ENCODE results near the gene RAD51B.
"Not testable (repeated sequence)": the region's sequence is repeated elsewhere in the genome, so short reads cannot be mapped to it uniquely, and the experiment has no call there.

Gene RAD51B

GRCh38 chr14:68219407-68219806 lies 399.8 kb downstream of the RAD51B start:
- FAIRE-seq: no peak

- not testable (repeated sequence) for FAIRE-seq
Measured at GRCh38 chr14:68221046-68221445, 401.5 kb downstream of the RAD51B start.

- FAIRE-seq: no peak
Measured at GRCh38 chr14:68222154-68222553, 402.6 kb downstream of the RAD51B start.

- FAIRE-seq: no peak
Measured at GRCh38 chr14:68222726-68223125, 403.1 kb downstream of the RAD51B start.

- FAIRE-seq: no peak
Measured at GRCh38 chr14:68223631-68224030, 404.1 kb downstream of the RAD51B start.

GRCh38 chr14:68225321-68225720 lies 405.7 kb downstream of the RAD51B start:
- FAIRE-seq: no peak

- FAIRE-seq: no peak
Measured at GRCh38 chr14:68226523-68226922, 406.9 kb downstream of the RAD51B start.

GRCh38 chr14:68228656-68229055 lies 409.1 kb downstream of the RAD51B start:
- no peak for FAIRE-seq

- no peak for FAIRE-seq
Measured at GRCh38 chr14:68229423-68230100, 410.0 kb downstream of the RAD51B start.

- FAIRE-seq: no peak
Measured at GRCh38 chr14:68230202-68230949, 410.8 kb downstream of the RAD51B start.

- FAIRE-seq: no peak
Measured at GRCh38 chr14:68230950-68231717, 411.6 kb downstream of the RAD51B start.

- no peak for FAIRE-seq
Measured at GRCh38 chr14:68231898-68232297, 412.3 kb downstream of the RAD51B start.

- no peak for FAIRE-seq
Measured at GRCh38 chr14:68232300-68233055, 412.9 kb downstream of the RAD51B start.

GRCh38 chr14:68233101-68233784 lies 413.7 kb downstream of the RAD51B start:
- no peak for FAIRE-seq

- FAIRE-seq: peak; percentile 14
Measured at GRCh38 chr14:68234101-68234905, 414.7 kb downstream of the RAD51B start.

GRCh38 chr14:68235011-68235410 lies 415.4 kb downstream of the RAD51B start:
- no peak for FAIRE-seq

- FAIRE-seq: no peak
Measured at GRCh38 chr14:68236582-68237458, 417.2 kb downstream of the RAD51B start.

GRCh38 chr14:68238551-68238950 lies 419.0 kb downstream of the RAD51B start:
- FAIRE-seq: no peak

GRCh38 chr14:68238976-68239375 lies 419.4 kb downstream of the RAD51B start:
- FAIRE-seq: no peak
